ENCODE data around the gene DENND6A. TPM values are rescaled to one million over a fixed set of nuclear protein-coding genes. Genes with fewer than 3 reads are reported as not detected.

DENND6A gene
- total RNA-seq, 2 donors from 2014 or later = 5.9 to 9.9 TPM

- Histone ChIP-seq H3K9me3 (no peaks in the 10 kb centered on the region), H3K27me3 (no peaks in the 10 kb centered on the region), H3K27ac (no peak overlapping the region), H3K4me1 (no peaks in the 10 kb centered on the region), H3K36me3 (replicated peaks in 1 of 2; ENCODE audit: insufficient read depth in 1 of 2, low read depth in 2 of 2) (no peaks in the 10 kb centered on the region), H3K4me3 (no peak overlapping the region)
- intact Hi-C loops (cut with DNase I) = no loop called here
- 57 to 68% methylated on average over 2 of the region's 2 CpGs for WGBS, 2 donors
- ATAC-seq = no peak
- no peak for DNase-seq
- TF ChIP-seq CTCF (IDR thresholded peaks at IDR 0.05) = no peak
- TF ChIP-seq POLR2A (IDR thresholded peaks at IDR 0.05) = no peak
Observed at GRCh38 chr3:57735405-57735804, 42.5 kb upstream of the DENND6A start.

- Histone ChIP-seq H3K4me3 (no peak overlapping the region), H3K27ac (no peak overlapping the region), H3K9me3 (no peaks in the 10 kb centered on the region), H3K27me3 (no peaks in the 10 kb centered on the region), H3K4me1 (no peaks in the 10 kb centered on the region), H3K36me3 (replicated peaks in 1 of 2; ENCODE audit: insufficient read depth in 1 of 2, low read depth in 2 of 2) (no peaks in the 10 kb centered on the region)
- TF ChIP-seq CTCF (IDR thresholded peaks at IDR 0.05) = no peak
- TF ChIP-seq POLR2A (IDR thresholded peaks at IDR 0.05) = no peak
- 71 to 81% methylated on average over 2 of the region's 2 CpGs for WGBS, 2 donors
- DNase-seq = no peak
- ATAC-seq = no peak
- intact Hi-C loops (cut with DNase I) = no loop called here
Observed at GRCh38 chr3:57733790-57734189, 40.9 kb upstream of the DENND6A start.

GRCh38 chr3:57731311-57731710 lies 38.4 kb upstream of the DENND6A start:
- Histone ChIP-seq H3K36me3 (replicated peaks in 1 of 2; ENCODE audit: insufficient read depth in 1 of 2, low read depth in 2 of 2) (no peaks in the 10 kb centered on the region), H3K4me3 (no peak overlapping the region), H3K27ac (no peak overlapping the region), H3K4me1 (no peaks in the 10 kb centered on the region), H3K27me3 (no peaks in the 10 kb centered on the region), H3K9me3 (no peaks in the 10 kb centered on the region)
- 84 to 89% methylated on average over 1 of the region's 1 CpG for WGBS, 2 donors
- DNase-seq (no peak), ATAC-seq (no peak)
- TF ChIP-seq POLR2A (IDR thresholded peaks at IDR 0.05) (no peak), CTCF (IDR thresholded peaks at IDR 0.05) (no peak)
- intact Hi-C loops (cut with DNase I) = no loop called here

- 58 to 59% methylated on average over 3 of the region's 3 CpGs for WGBS, 2 donors
- TF ChIP-seq CTCF (IDR thresholded peaks at IDR 0.05) (no peak), POLR2A (IDR thresholded peaks at IDR 0.05) (no peak)
- intact Hi-C loops (cut with DNase I) = no loop called here
- Histone ChIP-seq H3K4me1 (no peaks in the 10 kb centered on the region), H3K36me3 (replicated peaks in 1 of 2; ENCODE audit: insufficient read depth in 1 of 2, low read depth in 2 of 2) (no peaks in the 10 kb centered on the region), H3K27me3 (no peaks in the 10 kb centered on the region), H3K4me3 (no peak overlapping the region), H3K27ac (no peak overlapping the region), H3K9me3 (no peaks in the 10 kb centered on the region)
- DNase-seq (no peak), ATAC-seq (no peak)
Observed at GRCh38 chr3:57730682-57731081, 37.8 kb upstream of the DENND6A start.

- ATAC-seq (no peak), DNase-seq (no peak)
- Histone ChIP-seq H3K9me3 (no peaks in the 10 kb centered on the region), H3K4me3 (no peak overlapping the region), H3K36me3 (replicated peaks in 1 of 2; ENCODE audit: insufficient read depth in 1 of 2, low read depth in 2 of 2) (no peaks in the 10 kb centered on the region), H3K27ac (no peak overlapping the region), H3K4me1 (no peaks in the 10 kb centered on the region), H3K27me3 (no peaks in the 10 kb centered on the region)
- intact Hi-C loops (cut with DNase I) = no loop called here
- WGBS, 2 donors = 78 to 90% methylated on average over 11 of the region's 11 CpGs
- TF ChIP-seq CTCF (IDR thresholded peaks at IDR 0.05) (no peak), POLR2A (IDR thresholded peaks at IDR 0.05) (no peak)
Observed at GRCh38 chr3:57729334-57730045, 36.6 kb upstream of the DENND6A start.

Data from body of pancreas (tissue), 4 donors.